Heart left ventricle (tissue), 16 donors: Measurements from ENCODE around the gene ZNF783. TPM values are rescaled to one million over a fixed set of nuclear protein-coding genes. Genes with fewer than 3 reads are reported as not detected.

Experiments used
- ATAC-seq, 4 donors: fragments of 200-7000 bp; cut with Tn5 transposase; one replicate each; pipeline ENCODE4 v1.9.1; 2020 to 2022; ENCODE audit warnings: moderate library complexity in 4 of 4, mild to moderate bottlenecking in 3 of 4, moderate number of reproducible peaks in 1 of 4
- DNase-seq, 5 donors: peaks; one replicate each; pipeline ENCODE4 v3.0.0-alpha.2; 2020
- H3K27ac ChIP-seq, 12 donors: fragments of 200-600 bp; sonication (generic) in 4 of 12; one replicate each; pipeline versions ENCODE4 v1.5.0 to v1.8.0; 2016 to 2022; ENCODE audit warnings: mild to moderate bottlenecking in 2 of 12
- H3K27me3 ChIP-seq, 9 donors: fragments of 200-600 bp; sonication (generic) in 2 of 9; one replicate each; pipeline versions ENCODE4 v1.5.1 to v1.8.0; 2016 to 2022; ENCODE audit warnings: mild to moderate bottlenecking in 3 of 9
- H3K36me3 ChIP-seq, 9 donors: fragments of 200-600 bp; sonication (generic) in 2 of 9; one replicate each; pipeline versions ENCODE4 v1.5.0 to v1.8.0; 2018 to 2022; ENCODE audit warnings: mild to moderate bottlenecking in 2 of 9
- H3K4me1 ChIP-seq, 12 donors: fragments of 200-600 bp; sonication (generic) in 4 of 12; one replicate each; pipeline versions ENCODE4 v1.5.0 to v1.8.0; 2016 to 2022; ENCODE audit warnings: mild to moderate bottlenecking in 3 of 12
- H3K4me3 ChIP-seq, 12 donors: fragments of 200-600 bp; sonication (generic) in 4 of 12; one replicate each; pipeline versions ENCODE4 v1.5.0 to v1.8.0; 2017 to 2022; ENCODE audit warnings: mild to moderate bottlenecking in 9 of 12, moderate library complexity in 4 of 12
- H3K9me3 ChIP-seq, 12 donors: fragments of 200-600 bp; sonication (generic) in 4 of 12; one replicate each; pipeline versions ENCODE4 v1.5.0 to v1.8.0; 2016 to 2022; ENCODE audit warnings: mild to moderate bottlenecking in 1 of 12
- CTCF ChIP-seq, 12 donors: fragments of 200-600 bp; sonication (generic) in 4 of 12; IDR thresholded peaks; one replicate each; pipeline versions ENCODE4 v1.5.0 to v1.8.0; 2018 to 2022; ENCODE audit warnings: antibody characterized with exemption in 12 of 12, mild to moderate bottlenecking in 5 of 12
- POLR2A ChIP-seq, 2 donors: fragments of 450-650 bp; IDR thresholded peaks; one replicate each; pipeline ENCODE4 v1.6.1; 2017; ENCODE audit warnings: antibody characterized with exemption in 2 of 2, mild to moderate bottlenecking in 2 of 2, moderate library complexity in 2 of 2
- WGBS, 4 donors: extraction: QIAGEN DNeasy Blood & Tissue Kit in 2 of 4; methylation state at CpG; one replicate each; pipeline versions ENCODE4 v1.1.5 to v1.1.7; 2013 to 2018; 5-methylcytosine and 5-hydroxymethylcytosine counted together
- intact Hi-C, 10 donors: fragments of 100-400 bp; cut with DNase I; formaldehyde crosslinking; loops; one replicate each; pipeline versions ENCODE4 v1.11.1 to v1.14.2; 2022
- long read RNA-seq, 3 donors: library from polyadenylated mRNA; unstranded; transcript quantifications; one replicate each; pipeline ENCODE4 v2.0.0, GENCODE V29; 2020 to 2021
- polyA plus RNA-seq, 2 donors: library from polyadenylated mRNA; stranded (reverse); fragments of 200-250 nt; gene quantifications; one replicate each; pipeline ENCODE4 v1.2.3, GENCODE V29; 2013
- total RNA-seq, 9 donors: library from RNA; depleted of rRNA in 2 of 9; stranded (reverse); fragments of >200 nt in 2 of 9; fragmentation: NEBNext Ultra II Directional in 3 of 9; extraction: Animal tissue kit (Norgen Biotek cat#: 25700) in 3 of 9; gene quantifications; one replicate each; pipeline versions ENCODE4 v1.1.0 to v1.2.4, GENCODE V29; 2016 to 2023
- donor health status: ischemic (EF 13 %, LVEDD 7.1; RV severe dilation, severe dysfunction).
- donor health status: healthy with polysubstance abuse.
- donor health status: DM: no; HTN: yes; CAD: no.
- donor health status: DM: no; HTN: no; CAD: no.
- donor health status: ischemic (EF 25% LVEDD 6.9; RV normal size, moderate dysfunction).
- donor health status: ischemic (EF 25% LVEDD 5.7; RV mildly dilated, moderate dysfunction).
- donor health status: healthy.
- donor health status: DM: yes; HTN: yes; CAD: no.
- donor health status: ischemic (EF 35%, LVEDD 5.7; RV mildly dilated, moderate dysfunction).
- donor health status: nonischemic (EF 11% LVEDD 7.7; RV severe dilation, severe dysfunction).
- donor health status: DM: yes; HTN: yes; CAD: no.
- donor health status: PGD.
- donor health status: ischemic (EF 29% LVEDD 5.4; RV normal size, mild dysfunction).
- donor health status: nonischemic (EF 23%, LVEDD 6.1; RV moderate dilation, normal function).

The ZNF783 gene
- total RNA-seq (1 to 10 TPM; 2.8 to 9.0 (median 3.4) TPM), polyA plus RNA-seq (1 to 10 TPM; 3.0 to 3.3 TPM)
- long read RNA-seq, donor 1, partial matches to known transcripts: 0 of 6 reads
- long read RNA-seq, donor 1, other reads (novel, unspliced or antisense): 6 of 6 reads
- long read RNA-seq, donor 2, partial matches to known transcripts: 6 of 10 reads
- long read RNA-seq, donor 2, other reads (novel, unspliced or antisense): 4 of 10 reads
- long read RNA-seq, donor 3, full-length matches to known transcripts: 2 of 16 reads
- long read RNA-seq, donor 3, partial matches to known transcripts: 9 of 16 reads
- long read RNA-seq, donor 3, other reads (novel, unspliced or antisense): 5 of 16 reads

DNA sequence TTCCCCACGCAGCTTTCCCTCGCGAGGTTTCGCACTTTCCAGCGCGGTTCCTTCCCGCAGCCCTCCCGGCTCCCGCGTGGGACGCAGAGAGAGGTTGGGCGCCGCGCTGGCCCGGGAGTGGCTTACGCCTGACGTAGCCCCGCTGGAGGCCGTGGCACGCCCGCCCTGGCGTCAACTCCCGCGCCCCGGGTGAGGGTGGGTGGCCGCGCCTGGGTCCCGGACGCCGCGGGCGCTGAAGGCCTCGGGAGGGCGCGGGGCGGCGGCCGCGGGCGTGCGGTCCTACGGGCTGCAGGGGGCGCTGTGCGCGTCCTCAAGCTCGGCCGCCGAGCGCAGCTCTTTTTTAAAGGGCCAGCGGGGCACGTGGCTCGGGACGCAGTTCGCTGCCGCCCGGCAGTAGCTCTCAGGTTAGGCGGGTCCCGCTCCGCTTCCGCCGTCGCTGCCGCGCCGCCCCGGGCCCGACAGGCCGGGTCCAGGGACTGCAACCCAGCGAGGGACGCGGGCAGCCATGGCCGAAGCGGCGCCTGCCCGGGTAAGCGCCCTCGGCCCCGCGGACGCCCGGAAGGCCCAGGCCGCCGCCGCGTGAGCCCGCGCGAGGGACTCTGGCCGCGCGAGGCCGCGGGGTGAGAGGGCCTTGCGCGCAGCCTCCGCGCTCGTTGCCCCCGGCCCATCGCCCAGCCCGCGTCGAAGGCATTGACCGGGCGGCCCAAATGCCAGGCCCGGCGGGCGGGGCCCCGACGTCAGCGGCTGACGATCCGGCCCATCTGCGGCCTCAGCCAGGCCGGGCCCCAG is at the start of gene ZNF783:
Gene ZNF783 (plus strand): TSS at position 368 of the 789 bp plus-strand sequence. CDS start 138 bp downstream, at position 506.
- H3K27me3 ChIP-seq: no peaks in the 10 kb centered on the region
- TF ChIP-seq POLR2A (IDR thresholded peaks at IDR 0.05): peak in 1 of 2 donors; percentile 42
- peak; percentile 54 to 97 (median 88) for TF ChIP-seq CTCF (IDR thresholded peaks at IDR 0.05)
- peak within 1 kb of the TSS; percentile 41 to 93 (median 64) for H3K4me3 ChIP-seq
- H3K4me1 ChIP-seq: peaks cover 0 to 28% (median 15%) of the 10 kb centered on the region in 12 donors
- H3K27ac ChIP-seq: peak within 1 kb of the TSS; percentile 77 to 94 (median 90)
- intact Hi-C loops: loop anchor here in 6 of 10 donors (1.0 to 10.0 kb wide), 9 partner anchors 22 to 363 kb away; partner anchors contain the start of gene ZNF746 (in 2 of the 6)
- H3K36me3 ChIP-seq: peaks cover 0 to 25% (median 15%) of the 10 kb centered on the region in 9 donors
- DNase-seq: peak; percentile 86 to 94 (median 90)
- whole genome bisulfite sequencing, 4 donors: 0 to 1% (median 0%) methylated on average over 14 to 115 of the region's 115 CpGs
- no peaks in the 10 kb centered on the region for H3K9me3 ChIP-seq
- ATAC-seq: peak; percentile 93 to 97 (median 96)

- H3K4me1 ChIP-seq: no peaks in the 10 kb centered on the region
- ATAC-seq (peak; percentile 51 to 83 (median 58)), DNase-seq (peak in 1 of 5 donors; percentile 65)
- TF ChIP-seq POLR2A (IDR thresholded peaks at IDR 0.05) (no peak), CTCF (IDR thresholded peaks at IDR 0.05) (no peak)
- no peak overlapping the region for H3K4me3 ChIP-seq
- intact Hi-C loops: no loop called here
- no peaks in the 10 kb centered on the region for H3K9me3 ChIP-seq
- H3K27me3 ChIP-seq: no peaks in the 10 kb centered on the region
- 66 to 73% (median 68%) methylated on average over 7 of the region's 7 CpGs for WGBS, 4 donors
- H3K36me3 ChIP-seq: peaks cover 0 to 100% (median 98%) of the 10 kb centered on the region in 9 donors
- peak overlapping the region in 1 of 12 donors; percentile 32 for H3K27ac ChIP-seq
Measured at GRCh38 chr7:149214020-149214720, 47.8 kb upstream of the ZNF783 start.

DNA sequence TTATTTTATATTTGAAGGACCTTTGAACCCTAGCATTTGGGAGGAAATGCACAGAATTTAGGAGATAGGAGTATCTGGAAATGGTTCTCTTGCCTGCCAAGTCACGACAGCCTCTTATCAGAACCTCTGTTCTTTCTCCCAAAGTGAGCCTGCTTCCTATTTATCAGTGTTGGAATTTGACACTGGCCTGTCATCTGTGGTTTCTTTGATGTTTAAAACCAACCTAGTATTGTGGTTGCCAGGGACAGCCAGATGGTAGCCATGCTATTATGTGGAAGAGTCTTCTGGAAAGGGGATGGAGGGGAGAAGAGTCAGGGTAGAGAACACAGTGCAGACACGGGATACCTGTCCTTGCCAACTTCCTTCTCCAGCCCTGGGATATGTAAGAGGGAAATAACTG is 45.6 kb upstream of the ZNF783 start:
- 46 to 57% (median 50%) methylated on average over 2 of the region's 2 CpGs for WGBS, 4 donors
- no peaks in the 10 kb centered on the region for H3K27me3 ChIP-seq
- peaks cover 0 to 100% (median 97%) of the 10 kb centered on the region in 9 donors for H3K36me3 ChIP-seq
- no peaks in the 10 kb centered on the region for H3K9me3 ChIP-seq
- intact Hi-C loops: no loop called here
- H3K27ac ChIP-seq: no peak overlapping the region
- no peak overlapping the region for H3K4me3 ChIP-seq
- H3K4me1 ChIP-seq: no peaks in the 10 kb centered on the region
- TF ChIP-seq POLR2A (IDR thresholded peaks at IDR 0.05) (no peak), CTCF (IDR thresholded peaks at IDR 0.05) (no peak)
- DNase-seq (no peak), ATAC-seq (peak in 1 of 4 donors; percentile 10)
